Astrocyte (in vitro differentiated cells and primary cell): ENCODE data around the gene SAMD4A. TPM values are rescaled to one million over a fixed set of nuclear protein-coding genes. Genes with fewer than 3 reads are reported as not detected.

ENCODE experiments used
- DNase-seq: peaks from one replicate; pipeline ENCODE4 v3.0.0-alpha.2; 2010; ENCODE audit warnings: low read depth
- FAIRE-seq: peaks from 2 replicates; lab custom pipeline; 2011; peaks lifted over from hg19 to GRCh38; lab: Jason Lieb, UNC
- H2AFZ ChIP-seq: 2 replicates; pipeline ENCODE4 v1.6.0; 2012; ENCODE audit warnings: low read depth, low read length, inconsistent platforms
- H3K27ac ChIP-seq: 2 replicates; pipeline ENCODE4 v1.5.1; 2011; ENCODE audit warnings: low read depth, low read length, inconsistent platforms
- H3K27me3 ChIP-seq: 2 replicates; pipeline ENCODE4 v1.6.0; 2011; ENCODE audit warnings: low read length, inconsistent platforms; ENCODE audit not compliant: insufficient read depth
- H3K36me3 ChIP-seq: 2 replicates; pipeline ENCODE4 v1.5.1; 2011; ENCODE audit warnings: low read length, inconsistent platforms; ENCODE audit not compliant: insufficient read depth
- H3K4me1 ChIP-seq: 2 replicates; pipeline ENCODE4 v1.5.1; 2011; ENCODE audit warnings: low read length, inconsistent platforms; ENCODE audit not compliant: insufficient read depth
- H3K4me2 ChIP-seq: 2 replicates; pipeline ENCODE4 v1.6.0; 2012; ENCODE audit warnings: low read length, inconsistent platforms
- H3K4me3 ChIP-seq: 2 replicates; pipeline ENCODE4 v1.5.1; 2011; ENCODE audit warnings: low read depth, mild to moderate bottlenecking, low read length, inconsistent platforms; ENCODE audit not compliant: insufficient read depth
- H3K79me2 ChIP-seq: 2 replicates; pipeline ENCODE4 v1.6.0; 2012; ENCODE audit warnings: mild to moderate bottlenecking, low read length, inconsistent platforms; ENCODE audit not compliant: insufficient read depth
- H3K9ac ChIP-seq: 2 replicates; pipeline ENCODE4 v1.6.0; 2012; ENCODE audit warnings: mild to moderate bottlenecking, low read length, inconsistent platforms
- H3K9me3 ChIP-seq: 2 replicates; pipeline ENCODE4 v1.5.1; 2012; ENCODE audit warnings: low read depth, mild to moderate bottlenecking, low read length, inconsistent platforms; ENCODE audit not compliant: insufficient read depth
- H4K20me1 ChIP-seq: 2 replicates; pipeline ENCODE4 v1.6.0; 2012; ENCODE audit warnings: low read length, inconsistent platforms; ENCODE audit not compliant: insufficient read depth
- H3K27ac Mint-ChIP-seq: one replicate; pipeline ENCODE4 v1.8.0; 2021; ENCODE audit warnings: mild to moderate bottlenecking, mixed read lengths; ENCODE audit not compliant: unreplicated experiment
- H3K27me3 Mint-ChIP-seq: one replicate; pipeline ENCODE4 v1.8.0; 2021; ENCODE audit warnings: low read depth, mixed read lengths; ENCODE audit not compliant: unreplicated experiment
- H3K36me3 Mint-ChIP-seq: one replicate; pipeline ENCODE4 v1.8.0; 2021; ENCODE audit warnings: low read depth, mixed read lengths; ENCODE audit not compliant: unreplicated experiment
- H3K4me1 Mint-ChIP-seq: one replicate; pipeline ENCODE4 v1.8.0; 2021; ENCODE audit warnings: low read depth, mixed read lengths; ENCODE audit not compliant: unreplicated experiment
- H3K4me3 Mint-ChIP-seq: one replicate; pipeline ENCODE4 v1.8.0; 2021; ENCODE audit warnings: mild to moderate bottlenecking, moderate library complexity, mixed read lengths; ENCODE audit not compliant: unreplicated experiment
- H3K9me3 Mint-ChIP-seq: one replicate; pipeline ENCODE4 v1.8.0; 2021; ENCODE audit warnings: mild to moderate bottlenecking, mixed read lengths; ENCODE audit not compliant: unreplicated experiment
- CTCF ChIP-seq: IDR thresholded peaks from 2 replicates; pipeline ENCODE4 v1.5.1; 2011; ENCODE audit warnings: low read depth, mild to moderate bottlenecking, inconsistent platforms, low read length, moderate library complexity; ENCODE audit not compliant: insufficient read depth
- EZH2 ChIP-seq: IDR thresholded peaks from 2 replicates; pipeline ENCODE4 v1.6.1; 2012; ENCODE audit warnings: mild to moderate bottlenecking, low read length, inconsistent platforms; ENCODE audit not compliant: insufficient read depth
- total RNA-seq: library from RNA; stranded (reverse); gene quantifications from 2 replicates; pipeline ENCODE4 v1.2.1, GENCODE V29; 2021

SAMD4A gene
- total RNA-seq, 1 donor from 2014 or later, result 68.2 TPM

DNA sequence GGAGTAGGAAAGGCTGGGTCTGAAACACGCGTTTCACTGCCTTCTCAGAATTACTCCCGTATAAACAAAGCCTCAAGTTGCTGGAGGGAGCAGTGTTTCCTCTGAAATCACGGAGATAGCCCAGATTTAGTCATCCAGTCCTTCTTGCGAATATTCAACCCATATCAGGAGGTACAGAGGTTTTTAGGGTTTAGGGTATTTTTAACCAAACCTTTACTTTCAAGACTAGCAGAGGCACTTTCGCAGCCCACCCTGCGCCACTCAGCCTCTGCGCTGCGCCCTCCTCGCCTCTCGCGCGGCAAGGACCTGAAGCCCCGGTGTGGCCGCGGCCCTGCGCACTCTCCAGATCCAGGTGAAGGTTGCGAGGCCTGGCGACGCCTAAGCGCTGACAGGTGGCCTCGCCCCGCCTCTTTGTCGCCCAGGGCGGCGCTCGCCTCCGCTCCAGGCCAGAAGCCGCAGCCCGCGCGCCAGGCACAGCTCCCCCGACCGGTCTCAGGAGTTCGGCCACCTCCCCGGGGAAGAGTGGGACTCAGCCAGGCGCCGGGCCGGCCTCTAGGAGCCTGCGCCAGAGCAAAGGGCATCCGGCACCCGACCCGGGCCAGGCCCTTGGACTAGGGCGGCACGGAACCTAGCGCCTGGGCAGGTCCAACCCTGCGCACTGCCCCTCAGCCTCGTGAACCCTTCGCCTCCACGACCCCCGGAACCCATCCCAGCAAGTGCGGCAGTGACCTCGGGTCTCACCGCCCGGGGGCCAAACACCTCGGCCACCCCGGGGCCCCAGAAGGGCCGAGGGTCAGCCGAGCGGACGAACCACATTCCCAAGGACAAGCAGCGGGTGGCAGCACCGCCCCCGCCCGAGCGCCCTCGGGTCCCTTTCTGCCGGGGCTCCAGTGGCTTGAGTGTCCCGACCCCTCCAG lies 1.8 kb upstream of the SAMD4A start:
- FAIRE-seq (no peak), DNase-seq (peak; percentile 69)
- Histone ChIP-seq H3K79me2 (peaks cover 31% of the 10 kb centered on the region), H3K9me3 (no peaks in the 10 kb centered on the region), H3K27me3 (no peaks in the 10 kb centered on the region), H3K36me3 (no peaks in the 10 kb centered on the region), H3K4me2 (peak overlapping the region; percentile 87), H4K20me1 (peaks cover 17% of the 10 kb centered on the region), H3K9ac (peak overlapping the region; percentile 96), H3K4me1 (peaks cover 41% of the 10 kb centered on the region), H3K4me3 (peak overlapping the region; percentile 77), H3K27ac (peak overlapping the region; percentile 88), H2AFZ (peak overlapping the region; percentile 54)
- peaks cover 9% of the 10 kb centered on the region for H3K36me3 Mint-ChIP-seq
- no peak for TF ChIP-seq EZH2
- TF ChIP-seq CTCF, result no peak
- H3K9me3 Mint-ChIP-seq, result peaks cover 2% of the 10 kb centered on the region
- peak overlapping the region; percentile 89 for H3K27ac Mint-ChIP-seq
- peak overlapping the region; percentile 91 for H3K4me3 Mint-ChIP-seq
- no peaks in the 10 kb centered on the region for H3K27me3 Mint-ChIP-seq
- peaks cover 24% of the 10 kb centered on the region for H3K4me1 Mint-ChIP-seq

GRCh38 chr14:54565785-54566409 lies 1.0 kb upstream of the SAMD4A start:
- FAIRE-seq (no peak), DNase-seq (peak; percentile 80)
- Histone ChIP-seq H3K4me1 (peaks cover 46% of the 10 kb centered on the region), H3K9me3 (no peaks in the 10 kb centered on the region), H3K27ac (peak overlapping the region; percentile 88), H3K79me2 (peaks cover 38% of the 10 kb centered on the region), H3K4me3 (peak overlapping the region; percentile 77), H3K36me3 (no peaks in the 10 kb centered on the region), H4K20me1 (peaks cover 21% of the 10 kb centered on the region), H3K9ac (peak overlapping the region; percentile 96), H3K4me2 (peak overlapping the region; percentile 87), H3K27me3 (no peaks in the 10 kb centered on the region), H2AFZ (peak overlapping the region; percentile 54)
- no peak for TF ChIP-seq EZH2
- TF ChIP-seq CTCF, result no peak
- H3K27ac Mint-ChIP-seq, result peak overlapping the region; percentile 89
- peak overlapping the region; percentile 91 for H3K4me3 Mint-ChIP-seq
- no peaks in the 10 kb centered on the region for H3K27me3 Mint-ChIP-seq
- H3K36me3 Mint-ChIP-seq, result peaks cover 9% of the 10 kb centered on the region
- H3K4me1 Mint-ChIP-seq, result peaks cover 26% of the 10 kb centered on the region
- peaks cover 2% of the 10 kb centered on the region for H3K9me3 Mint-ChIP-seq
